Adipocyte (in vitro differentiated cells): ENCODE measurements around the gene EMC10.

Source experiments
- DNase-seq: peaks from one replicate; pipeline ENCODE4 v3.0.0-alpha.2; 2015; ENCODE audit warnings: low read depth
- H3K27me3 ChIP-seq: replicated peaks from 2 replicates; pipeline ENCODE4 v1.7.0; 2013; ENCODE audit warnings: mild to moderate bottlenecking, low read length, moderate library complexity; ENCODE audit not compliant: control insufficient read depth, insufficient read depth
- H3K36me3 ChIP-seq: 2 replicates; pipeline ENCODE4 v1.7.0; 2013; ENCODE audit warnings: low read length, mild to moderate bottlenecking, moderate library complexity; ENCODE audit not compliant: control insufficient read depth, insufficient read depth, severe bottlenecking
- H3K4me1 ChIP-seq: 2 replicates; pipeline ENCODE4 v1.7.0; 2013; ENCODE audit warnings: mild to moderate bottlenecking, low read length, moderate library complexity; ENCODE audit not compliant: control insufficient read depth, insufficient read depth
- H3K4me3 ChIP-seq: 2 replicates; pipeline ENCODE4 v1.7.0; 2013; ENCODE audit warnings: mild to moderate bottlenecking, low read length, moderate library complexity
- H3K9ac ChIP-seq: 2 replicates; pipeline ENCODE4 v1.7.0; 2013; ENCODE audit warnings: mild to moderate bottlenecking, low read length, moderate library complexity
- H3K9me3 ChIP-seq: 2 replicates; pipeline ENCODE4 v1.7.0; 2013; ENCODE audit warnings: mild to moderate bottlenecking, low read length, moderate library complexity; ENCODE audit not compliant: control insufficient read depth

The EMC10 gene

DNA sequence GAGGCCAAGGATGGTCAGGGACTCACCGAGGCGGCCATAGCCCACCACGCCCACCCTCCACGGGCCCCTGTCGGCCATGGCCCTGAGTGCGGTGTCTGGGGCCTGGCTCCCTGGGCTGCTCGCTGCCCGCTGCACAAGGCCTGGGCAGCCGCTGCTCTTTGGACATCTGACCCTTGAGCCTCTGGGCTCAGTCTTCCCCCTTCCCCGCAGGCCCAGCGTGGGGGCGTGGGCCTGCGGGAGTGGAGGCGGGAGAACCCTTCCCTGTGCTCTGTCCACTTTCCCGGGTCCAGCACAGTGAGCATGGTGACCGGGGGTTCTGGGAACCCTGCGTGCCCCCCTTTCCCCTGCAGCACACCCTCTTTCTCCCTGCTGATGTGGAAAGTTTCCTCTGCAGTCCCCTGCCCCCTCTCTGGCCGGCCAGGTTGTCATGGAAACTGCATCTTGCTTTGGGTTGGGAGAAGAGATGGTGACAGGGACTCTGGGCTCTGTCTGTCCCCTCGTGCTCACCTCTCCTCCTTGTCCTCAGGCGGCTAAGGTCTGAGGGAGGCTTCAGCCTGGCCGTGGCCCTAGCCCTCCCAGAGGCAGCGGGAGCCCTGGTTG, 37.5 kb downstream of the EMC10 start, which contains the start of gene ASPDH:
TSS of gene ASPDH (minus strand) at position 168 of the 600 bp plus-strand sequence. CDS start at position 78, 90 bp downstream.
- Histone ChIP-seq H3K4me3 (no peak within 1 kb of the TSS), H3K27me3 (no peaks in the 10 kb centered on the region), H3K9ac (no peak within 1 kb of the TSS), H3K4me1 (peaks cover 8% of the 10 kb centered on the region), H3K9me3 (no peaks in the 10 kb centered on the region), H3K36me3 (no peaks in the 10 kb centered on the region)
- DNase-seq, result no peak

DNA sequence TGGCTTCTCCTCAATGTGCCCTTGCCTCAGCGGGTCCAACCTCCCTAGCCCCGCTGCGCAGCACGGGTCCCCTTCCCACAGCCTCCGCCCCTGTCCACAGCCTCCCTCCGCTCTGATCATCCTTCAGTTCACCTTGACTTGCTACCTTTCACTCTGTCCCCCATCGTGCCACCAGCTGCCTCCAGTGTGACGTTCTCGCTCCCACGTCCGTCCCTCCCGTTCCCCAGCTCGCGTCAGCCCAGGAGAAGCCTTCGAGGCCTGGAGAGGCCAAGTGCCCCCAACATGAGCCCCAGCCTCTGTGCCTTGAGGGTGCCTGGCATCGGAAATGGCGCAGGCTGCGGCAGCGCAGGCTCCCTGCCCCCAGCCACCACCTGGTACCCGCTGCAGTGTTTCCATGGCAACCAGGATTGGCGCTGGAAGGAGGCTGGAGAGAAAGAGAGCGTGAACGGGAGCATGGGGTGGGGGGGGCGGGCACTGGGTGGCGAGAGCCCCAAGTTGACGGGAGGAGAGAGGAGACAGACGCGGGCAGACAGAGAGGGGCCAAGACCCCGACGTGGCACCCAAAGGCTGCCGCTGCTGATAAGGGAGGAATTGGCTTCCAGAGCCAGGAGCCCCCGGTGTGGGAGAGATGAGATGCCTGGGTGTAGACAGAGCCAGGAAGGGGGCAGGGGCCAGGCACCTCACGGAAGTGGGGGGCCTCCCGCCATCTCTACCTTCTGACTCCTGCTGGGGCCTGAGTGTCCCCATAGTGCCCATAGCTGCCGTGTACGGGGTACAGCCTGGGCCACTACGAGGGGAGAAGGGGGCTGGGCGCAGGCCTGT, 38.2 kb downstream of the EMC10 start:
- H3K36me3 ChIP-seq, result no peaks in the 10 kb centered on the region
- no peak overlapping the region for H3K9ac ChIP-seq
- H3K9me3 ChIP-seq, result no peaks in the 10 kb centered on the region
- no peak for DNase-seq
- no peaks in the 10 kb centered on the region for H3K27me3 ChIP-seq
- H3K4me1 ChIP-seq, result peaks cover 8% of the 10 kb centered on the region
- no peak overlapping the region for H3K4me3 ChIP-seq

GRCh38 chr19:50515168-50515561, 38.9 kb downstream of the EMC10 start:
- Histone ChIP-seq H3K4me1 (peaks cover 4% of the 10 kb centered on the region), H3K9ac (no peak overlapping the region), H3K27me3 (no peaks in the 10 kb centered on the region), H3K36me3 (no peaks in the 10 kb centered on the region), H3K9me3 (no peaks in the 10 kb centered on the region), H3K4me3 (no peak overlapping the region)
- DNase-seq, result no peak

GRCh38 chr19:50516456-50516855, 40.1 kb downstream of the EMC10 start:
- Histone ChIP-seq H3K9me3 (no peaks in the 10 kb centered on the region), H3K9ac (no peak overlapping the region), H3K4me1 (no peaks in the 10 kb centered on the region), H3K4me3 (no peak overlapping the region), H3K36me3 (no peaks in the 10 kb centered on the region), H3K27me3 (peaks cover 2% of the 10 kb centered on the region)
- no peak for DNase-seq

DNA sequence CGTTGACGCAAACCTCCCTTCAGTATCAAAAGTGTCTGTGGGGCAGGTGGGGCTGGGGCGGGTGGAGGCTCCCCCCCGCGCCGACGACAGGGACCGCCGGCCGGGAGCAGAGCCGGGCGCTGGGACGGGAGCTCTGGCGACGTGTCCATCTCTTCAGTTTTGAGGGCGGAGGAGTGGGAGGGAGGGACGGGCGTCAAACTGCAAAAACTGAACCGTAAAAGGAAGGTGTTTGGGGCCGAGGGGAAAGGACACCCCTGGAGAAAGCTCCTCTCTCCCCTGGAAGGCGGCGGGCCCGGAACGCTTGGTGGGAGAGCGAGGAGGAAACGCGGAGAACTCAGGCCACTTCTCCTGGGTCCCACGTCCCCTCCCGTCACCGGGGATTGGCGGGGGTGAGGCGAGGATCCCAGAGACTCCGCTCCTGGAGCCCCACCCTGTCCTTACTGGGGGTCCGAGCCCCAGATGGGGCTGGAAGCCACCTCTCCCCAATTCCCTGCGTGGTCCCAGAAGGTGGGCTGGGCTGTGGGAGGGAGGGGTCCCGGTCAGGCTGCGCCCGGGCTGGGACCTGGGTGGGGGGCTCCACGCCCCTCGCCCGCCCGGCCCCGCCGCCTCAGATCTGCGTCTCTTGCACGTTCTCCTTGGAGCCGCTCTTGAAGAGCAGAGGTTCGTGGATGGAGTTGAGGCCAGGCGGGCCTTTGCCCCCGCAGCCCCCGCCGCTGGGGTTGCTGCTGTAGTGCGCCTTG, 40.8 kb downstream of the EMC10 start:
- Histone ChIP-seq H3K36me3 (no peaks in the 10 kb centered on the region), H3K4me1 (no peaks in the 10 kb centered on the region), H3K4me3 (no peak overlapping the region), H3K27me3 (peaks cover 2% of the 10 kb centered on the region), H3K9ac (no peak overlapping the region), H3K9me3 (no peaks in the 10 kb centered on the region)
- no peak for DNase-seq

GRCh38 chr19:50517704-50518075, 41.4 kb downstream of the EMC10 start:
- Histone ChIP-seq H3K36me3 (no peaks in the 10 kb centered on the region), H3K9ac (no peak overlapping the region), H3K4me3 (no peak overlapping the region), H3K9me3 (no peaks in the 10 kb centered on the region), H3K4me1 (no peaks in the 10 kb centered on the region), H3K27me3 (peaks cover 2% of the 10 kb centered on the region)
- no peak for DNase-seq

- Histone ChIP-seq H3K4me1 (no peaks in the 10 kb centered on the region), H3K4me3 (no peak overlapping the region), H3K27me3 (peaks cover 2% of the 10 kb centered on the region), H3K9ac (no peak overlapping the region), H3K9me3 (no peaks in the 10 kb centered on the region), H3K36me3 (no peaks in the 10 kb centered on the region)
- DNase-seq, result no peak
Observed at GRCh38 chr19:50518091-50519005, 42.0 kb downstream of the EMC10 start.

DNA sequence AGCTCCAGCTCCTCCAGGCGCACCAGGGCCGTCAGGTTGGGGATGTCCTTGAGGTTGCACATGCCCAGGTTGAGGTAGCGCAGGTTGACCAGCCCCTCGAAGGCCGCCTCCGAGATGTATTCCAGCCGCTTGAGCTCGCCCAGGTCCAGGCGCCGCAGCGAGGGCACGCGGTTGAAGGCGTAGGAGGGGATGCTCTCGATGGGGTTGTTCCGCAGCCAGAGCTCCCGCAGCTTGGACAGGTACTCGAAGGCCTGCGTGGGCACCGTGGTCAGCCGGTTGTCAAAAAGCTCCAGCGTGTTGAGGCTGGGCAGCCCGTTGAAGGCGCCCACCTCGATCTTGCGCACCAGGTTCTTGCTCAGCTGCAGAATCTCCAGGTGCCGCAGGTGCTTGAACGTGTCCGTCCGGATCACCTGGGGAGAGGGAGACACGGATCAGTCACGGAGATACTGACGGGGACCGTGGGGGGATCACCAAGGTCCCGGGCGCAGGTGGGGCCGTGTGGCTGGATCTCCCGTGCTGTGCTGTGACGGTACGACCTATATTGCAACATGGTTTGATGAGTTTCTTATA, 42.8 kb downstream of the EMC10 start:
- H3K4me1 ChIP-seq, result no peaks in the 10 kb centered on the region
- H3K4me3 ChIP-seq, result no peak overlapping the region
- no peak overlapping the region for H3K9ac ChIP-seq
- no peaks in the 10 kb centered on the region for H3K36me3 ChIP-seq
- H3K27me3 ChIP-seq, result peaks cover 2% of the 10 kb centered on the region
- no peaks in the 10 kb centered on the region for H3K9me3 ChIP-seq
- no peak for DNase-seq

DNA sequence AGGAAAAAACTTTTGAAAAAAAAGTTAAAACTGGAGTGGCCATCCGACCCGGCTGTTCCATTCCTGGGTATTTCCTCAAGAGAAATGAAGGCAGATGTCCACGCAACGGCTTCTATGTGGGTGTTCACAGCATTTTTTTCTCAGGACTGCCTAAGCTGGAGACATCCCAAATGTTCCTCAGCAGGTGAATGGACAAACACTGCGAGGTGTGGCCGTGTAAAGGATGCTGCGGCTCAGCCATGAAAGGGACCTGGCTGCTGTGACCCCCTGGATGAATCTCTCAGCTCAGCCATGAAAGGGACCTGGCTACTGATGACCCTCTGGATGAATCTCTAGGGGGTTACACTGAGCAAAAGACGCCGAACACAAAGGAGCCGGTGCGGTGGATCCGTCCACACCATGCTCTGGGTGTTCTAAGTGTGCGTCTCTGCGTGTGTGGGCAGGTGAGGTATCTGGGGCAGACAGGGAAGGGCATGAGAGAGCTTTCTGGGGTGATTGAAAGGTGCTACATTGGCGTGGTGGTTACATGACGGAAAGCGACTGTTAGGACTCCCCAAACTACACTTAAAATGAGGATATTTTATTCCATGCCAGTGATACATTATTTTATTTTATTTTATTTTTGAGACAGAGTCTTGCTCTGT, 44.6 kb downstream of the EMC10 start:
- Histone ChIP-seq H3K4me1 (no peaks in the 10 kb centered on the region), H3K27me3 (peaks cover 5% of the 10 kb centered on the region), H3K4me3 (no peak overlapping the region), H3K9me3 (no peaks in the 10 kb centered on the region), H3K9ac (no peak overlapping the region), H3K36me3 (no peaks in the 10 kb centered on the region)
- DNase-seq, result no peak

DNA sequence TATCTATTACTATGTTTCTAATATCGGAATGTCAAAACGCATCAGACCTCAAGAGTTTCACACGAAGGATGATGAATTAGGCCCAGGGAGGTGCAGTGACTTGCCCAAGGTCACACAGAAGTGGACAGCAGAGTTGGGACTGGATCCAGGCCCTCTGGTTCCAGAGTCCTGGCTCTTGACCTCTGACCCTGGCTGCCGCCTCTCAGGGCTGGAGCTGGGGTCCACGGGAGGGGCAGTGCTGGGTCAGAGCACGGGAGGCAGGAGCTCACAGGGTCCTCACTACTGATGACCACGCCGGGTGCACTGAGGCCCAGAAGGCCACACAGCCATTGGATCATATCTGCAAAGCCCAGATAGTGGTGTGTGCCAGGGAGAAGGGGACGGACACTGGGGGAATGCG, 46.6 kb downstream of the EMC10 start:
- Histone ChIP-seq H3K9me3 (no peaks in the 10 kb centered on the region), H3K36me3 (no peaks in the 10 kb centered on the region), H3K4me3 (no peak overlapping the region), H3K27me3 (peaks cover 5% of the 10 kb centered on the region), H3K9ac (no peak overlapping the region), H3K4me1 (no peaks in the 10 kb centered on the region)
- DNase-seq, result no peak
